Mesothelial cell of epicardium (in vitro differentiated cells): ENCODE measurements around the gene DNAJA4. TPM values are rescaled to one million over a fixed set of nuclear protein-coding genes. Genes with fewer than 3 reads are reported as not detected.
A peak's percentile ranks its signal among the peaks of the same experiment; 100 is the strongest.

Experiments
- DNase-seq, 2 experiments: peaks; one replicate each; pipeline ENCODE4 v3.0.0; 2021; ENCODE audit warnings: low spot score in 2 of 2; ENCODE audit not compliant: unreplicated experiment in 2 of 2
- H3K27ac Mint-ChIP-seq: 2 replicates; pipeline ENCODE4 v1.8.0; 2021; ENCODE audit warnings: mixed read lengths
- H3K27me3 Mint-ChIP-seq: 2 replicates; pipeline ENCODE4 v1.8.0; 2021; ENCODE audit warnings: low read depth, mixed read lengths
- H3K36me3 Mint-ChIP-seq: 2 replicates; pipeline ENCODE4 v1.8.0; 2021; ENCODE audit warnings: mixed read lengths
- H3K4me1 Mint-ChIP-seq: 2 replicates; pipeline ENCODE4 v1.8.0; 2021; ENCODE audit warnings: mixed read lengths
- H3K4me3 Mint-ChIP-seq: 2 replicates; pipeline ENCODE4 v1.8.0; 2021; ENCODE audit warnings: mild to moderate bottlenecking, moderate library complexity, mixed read lengths
- H3K9me3 Mint-ChIP-seq: 2 replicates; pipeline ENCODE4 v1.8.0; 2021; ENCODE audit warnings: mixed read lengths
- CTCF ChIP-seq: fragments of 200-600 bp; sonication (generic); IDR thresholded peaks from one replicate; pipeline ENCODE4 v1.5.0; 2021; ENCODE audit warnings: antibody characterized with exemption; ENCODE audit not compliant: unreplicated experiment
- total RNA-seq: library from RNA; stranded (reverse); gene quantifications from 3 replicates; pipeline ENCODE4 v1.2.1, GENCODE V29; 2021

Gene DNAJA4
- total RNA-seq, 1 donor from 2014 or later: 0.13 TPM

GRCh38 chr15:78291052-78291451 lies 26.7 kb downstream of the DNAJA4 start:
- Mint-ChIP-seq H3K27me3 (no peaks in the 10 kb centered on the region), H3K36me3 (peaks cover 22% of the 10 kb centered on the region), H3K27ac (no peak overlapping the region)

GRCh38 chr15:78291698-78292097 lies 27.3 kb downstream of the DNAJA4 start:
- H3K27ac Mint-ChIP-seq: no peak overlapping the region
- peaks cover 16% of the 10 kb centered on the region for H3K36me3 Mint-ChIP-seq
- no peaks in the 10 kb centered on the region for H3K27me3 Mint-ChIP-seq
- no peaks in the 10 kb centered on the region for H3K9me3 Mint-ChIP-seq
- H3K4me3 Mint-ChIP-seq: no peak overlapping the region
- no peak for DNase-seq
- H3K4me1 Mint-ChIP-seq: no peaks in the 10 kb centered on the region
- no peak for TF ChIP-seq CTCF

More at GRCh38 chr15:78291052-78291451, 26.7 kb downstream of the DNAJA4 start:
- no peak for DNase-seq
- Mint-ChIP-seq H3K4me3 (no peak overlapping the region), H3K4me1 (no peaks in the 10 kb centered on the region), H3K9me3 (no peaks in the 10 kb centered on the region)
- no peak for TF ChIP-seq CTCF

GRCh38 chr15:78292219-78292618 lies 27.9 kb downstream of the DNAJA4 start:
- peaks cover 3% of the 10 kb centered on the region for H3K4me1 Mint-ChIP-seq
- no peak for DNase-seq
- peaks cover 15% of the 10 kb centered on the region for H3K36me3 Mint-ChIP-seq
- no peak overlapping the region for H3K4me3 Mint-ChIP-seq
- H3K9me3 Mint-ChIP-seq: no peaks in the 10 kb centered on the region
- no peak overlapping the region for H3K27ac Mint-ChIP-seq
- H3K27me3 Mint-ChIP-seq: no peaks in the 10 kb centered on the region
- no peak for TF ChIP-seq CTCF

- Mint-ChIP-seq H3K4me3 (peak within 1 kb of the TSS; percentile 97), H3K4me1 (peaks cover 23% of the 10 kb centered on the region)
- TF ChIP-seq CTCF: no peak
Measured at GRCh38 chr15:78299101-78299930, 35.0 kb downstream of the DNAJA4 start, which contains the start of gene SKIC8. Gene SKIC8, minus strand, starts transcription at chr15:78299609. Its CDS starts 3,923 bp downstream, at chr15:78295686.

GRCh38 chr15:78301326-78301725 lies 37.0 kb downstream of the DNAJA4 start:
- Mint-ChIP-seq H3K27ac (no peak overlapping the region), H3K4me3 (no peak overlapping the region), H3K9me3 (no peaks in the 10 kb centered on the region), H3K4me1 (peaks cover 25% of the 10 kb centered on the region), H3K27me3 (peaks cover 50% of the 10 kb centered on the region), H3K36me3 (no peaks in the 10 kb centered on the region)
- TF ChIP-seq CTCF: no peak
- DNase-seq: no peak

More at GRCh38 chr15:78299101-78299930, 35.0 kb downstream of the DNAJA4 start, which contains the start of gene SKIC8:
- Mint-ChIP-seq H3K9me3 (no peaks in the 10 kb centered on the region), H3K36me3 (no peaks in the 10 kb centered on the region), H3K27me3 (peaks cover 37% of the 10 kb centered on the region), H3K27ac (peak within 1 kb of the TSS; percentile 97)
- peak; percentile 89 to 92 for DNase-seq
